Sigmoid colon (tissue), 4 donors: ENCODE data around the gene SHBG.

Source experiments
- EP300 ChIP-seq, 4 donors: sonication (generic); formaldehyde crosslinking; IDR thresholded peaks; one replicate each; pipeline ENCODE4 v1.6.1; 2017; ENCODE audit warnings: antibody characterized with exemption in 4 of 4
- POLR2A ChIP-seq, 2 donors: fragments of 450-650 bp; IDR thresholded peaks; one replicate each; pipeline ENCODE4 v1.6.1; 2016; ENCODE audit warnings: antibody characterized with exemption in 2 of 2, mild to moderate bottlenecking in 2 of 2, moderate library complexity in 2 of 2
- POLR2AphosphoS5 ChIP-seq, 4 donors: sonication (generic); formaldehyde crosslinking; IDR thresholded peaks; one replicate each; pipeline ENCODE4 v1.6.1; 2017; ENCODE audit warnings: antibody characterized with exemption in 4 of 4
- TF ChIP-seq, protein P1 (sequence below), 4 experiments: fragments of 450-650 bp in 3 of 4; fragments of 200-600 bp in 1 of 4; IDR thresholded peaks; one replicate each; pipeline ENCODE4 v1.5.1; 2016 to 2019; ENCODE audit warnings: antibody characterized with exemption in 4 of 4, mild to moderate bottlenecking in 3 of 4, moderate library complexity in 2 of 4

- TF ChIP-seq POLR2AphosphoS5 (IDR thresholded peaks at IDR 0.05): peak; percentile 5 to 78 (median 40)
- TF ChIP-seq, protein P1, sequence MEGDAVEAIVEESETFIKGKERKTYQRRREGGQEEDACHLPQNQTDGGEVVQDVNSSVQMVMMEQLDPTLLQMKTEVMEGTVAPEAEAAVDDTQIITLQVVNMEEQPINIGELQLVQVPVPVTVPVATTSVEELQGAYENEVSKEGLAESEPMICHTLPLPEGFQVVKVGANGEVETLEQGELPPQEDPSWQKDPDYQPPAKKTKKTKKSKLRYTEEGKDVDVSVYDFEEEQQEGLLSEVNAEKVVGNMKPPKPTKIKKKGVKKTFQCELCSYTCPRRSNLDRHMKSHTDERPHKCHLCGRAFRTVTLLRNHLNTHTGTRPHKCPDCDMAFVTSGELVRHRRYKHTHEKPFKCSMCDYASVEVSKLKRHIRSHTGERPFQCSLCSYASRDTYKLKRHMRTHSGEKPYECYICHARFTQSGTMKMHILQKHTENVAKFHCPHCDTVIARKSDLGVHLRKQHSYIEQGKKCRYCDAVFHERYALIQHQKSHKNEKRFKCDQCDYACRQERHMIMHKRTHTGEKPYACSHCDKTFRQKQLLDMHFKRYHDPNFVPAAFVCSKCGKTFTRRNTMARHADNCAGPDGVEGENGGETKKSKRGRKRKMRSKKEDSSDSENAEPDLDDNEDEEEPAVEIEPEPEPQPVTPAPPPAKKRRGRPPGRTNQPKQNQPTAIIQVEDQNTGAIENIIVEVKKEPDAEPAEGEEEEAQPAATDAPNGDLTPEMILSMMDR (IDR thresholded peaks at IDR 0.05): no peak
- no peak for TF ChIP-seq EP300 (IDR thresholded peaks at IDR 0.05)
- TF ChIP-seq POLR2A (IDR thresholded peaks at IDR 0.05): no peak
These were observed 14.6 kb upstream of the SHBG start for GRCh38 chr17:7615265-7615747.
